K562 (cell line): ENCODE data around the gene KLHL28. TPM values are rescaled to one million over a fixed set of nuclear protein-coding genes. Genes with fewer than 3 reads are reported as not detected.

Experiments used
- ATAC-seq: fragments of 200-7000 bp; cut with Tn5 transposase; 3 replicates; pipeline ENCODE4 v1.9.1; 2020; ENCODE audit warnings: moderate library complexity
- BruUV-seq: library from RNA; stranded (reverse); fragments of 400-500 nt; replicated peaks from 2 replicates; lab custom pipeline; 2021; lab: Mats Ljungman, UMichigan
- CTCF ChIA-PET: fragments of 300-600 bp; formaldehyde crosslinking; extraction: SDS; loops from one replicate; lab custom pipeline; 2021; ENCODE audit warnings: low intra/inter-chr PET ratio; lab: Yijun Ruan, JAX
- POLR2A ChIA-PET: fragments of 300-600, 350-650 bp; sonication (Branson Sonifier 250); formaldehyde crosslinking; extraction: SDS; loops from one replicate; lab custom pipeline; 2021; ENCODE audit warnings: antibody characterized with exemption, inconsistent platforms; lab: Yijun Ruan, JAX
- DNase-seq, 4 experiments: peaks; one replicate each; pipeline versions ENCODE4 v3.0.0 to v3.0.0-alpha.2; 2011 to 2018; ENCODE audit warnings: low spot score in 3 of 4, mixed read lengths in 3 of 4; ENCODE audit errors: extremely low read depth in 1 of 4
- FAIRE-seq: peaks from 2 replicates; lab custom pipeline; 2011; peaks lifted over from hg19 to GRCh38; lab: Jason Lieb, UNC
- H2AFZ ChIP-seq: 2 replicates; pipeline ENCODE4 v1.6.0; 2011; ENCODE audit warnings: low read depth, low read length, control low read depth, inconsistent platforms
- H3K27ac ChIP-seq: fragments of 200-600 bp; 3 replicates; pipeline ENCODE4 v1.8.0; 2011; ENCODE audit warnings: low read depth, mild to moderate bottlenecking, control low read depth, inconsistent platforms, low read length, moderate library complexity, mixed read lengths; ENCODE audit errors: extremely low read depth
- H3K27me3 ChIP-seq, 2 experiments: fragments of 300-600 bp in 1 of 2; 2 replicates in 1 of 2; 3 replicates in 1 of 2; pipeline versions ENCODE4 v1.6.0 to v1.8.0; 2011; ENCODE audit warnings: inconsistent platforms in 2 of 2, low read length in 2 of 2, mild to moderate bottlenecking in 1 of 2, mixed read lengths in 1 of 2, moderate library complexity in 1 of 2; ENCODE audit not compliant: control insufficient read depth in 2 of 2, insufficient read depth in 2 of 2
- H3K36me3 ChIP-seq: fragments of 300-600 bp; 3 replicates; pipeline ENCODE4 v1.8.0; 2011; ENCODE audit warnings: mild to moderate bottlenecking, low read length, inconsistent platforms; ENCODE audit not compliant: control insufficient read depth, insufficient read depth
- H3K4me1 ChIP-seq, 2 experiments: fragments of 200-600 bp in 1 of 2; replicated peaks in 1 of 2; 2 replicates in 1 of 2; 3 replicates in 1 of 2; pipeline versions ENCODE4 v1.5.1 to v1.8.0; 2011; ENCODE audit warnings: inconsistent platforms in 2 of 2, low read length in 2 of 2, mild to moderate bottlenecking in 1 of 2, mixed read lengths in 1 of 2, moderate library complexity in 1 of 2; ENCODE audit not compliant: control insufficient read depth in 2 of 2, insufficient read depth in 2 of 2
- H3K4me2 ChIP-seq: 2 replicates; pipeline ENCODE4 v1.6.1; 2011; ENCODE audit warnings: low read length, control low read depth, inconsistent platforms, mixed read lengths; ENCODE audit not compliant: insufficient read depth
- H3K4me3 ChIP-seq: fragments of 200-600 bp; sonication (generic), shearing (Covaris generic); 2 replicates; pipeline ENCODE4 v1.5.1; 2016; ENCODE audit warnings: control low read depth, inconsistent platforms
- H3K79me2 ChIP-seq: fragments of 200-600 bp; 3 replicates; pipeline ENCODE4 v1.8.0; 2011; ENCODE audit warnings: low read length, inconsistent platforms; ENCODE audit not compliant: control insufficient read depth, insufficient read depth
- H3K9ac ChIP-seq, 2 experiments: 2 replicates each; pipeline versions ENCODE4 v1.6.0 to v1.6.1; 2011; ENCODE audit warnings: low read depth in 2 of 2, low read length in 2 of 2, control low read depth in 1 of 2, inconsistent platforms in 1 of 2, mild to moderate bottlenecking in 1 of 2, mixed read lengths in 1 of 2; ENCODE audit not compliant: insufficient read depth in 1 of 2
- H3K9me1 ChIP-seq: one replicate; pipeline ENCODE4 v1.6.0; 2011; ENCODE audit warnings: inconsistent platforms, mild to moderate bottlenecking, low read length, moderate library complexity; ENCODE audit not compliant: control insufficient read depth, insufficient read depth
- H3K9me3 ChIP-seq: replicated peaks from 2 replicates; pipeline ENCODE4 v1.5.1; 2011; ENCODE audit warnings: low read depth, low read length, inconsistent platforms; ENCODE audit not compliant: control insufficient read depth, insufficient read depth
- H4K20me1 ChIP-seq: replicated peaks from 2 replicates; pipeline ENCODE4 v1.6.1; 2011; ENCODE audit warnings: low read length, inconsistent platforms, mixed read lengths; ENCODE audit not compliant: control insufficient read depth, insufficient read depth
- CREM ChIP-seq: IDR thresholded peaks from 2 replicates; pipeline ENCODE4 v1.6.1; 2014; ENCODE audit warnings: antibody characterized with exemption, low read depth
- EGR1 ChIP-seq: fragments of 450-650 bp; conservative IDR thresholded peaks from 2 replicates; pipeline ENCODE4 v1.6.1; 2017; ENCODE audit warnings: mild to moderate bottlenecking
- FOXK2 ChIP-seq, 2 experiments: fragments of 450-650 bp; IDR thresholded peaks in 1 of 2; conservative IDR thresholded peaks in 1 of 2; 2 replicates each; pipeline ENCODE4 v1.6.1; 2016; ENCODE audit warnings: low read depth in 2 of 2, mild to moderate bottlenecking in 1 of 2
- HDAC1 ChIP-seq, 2 experiments: fragments of 450-650 bp; IDR thresholded peaks; 2 replicates each; pipeline ENCODE4 v1.6.1; 2016 to 2017; ENCODE audit warnings: inconsistent platforms in 1 of 2, mild to moderate bottlenecking in 1 of 2, moderate library complexity in 1 of 2
- HDAC6 ChIP-seq: IDR thresholded peaks from 2 replicates; pipeline ENCODE4 v1.6.1; 2012; ENCODE audit warnings: low read depth, mild to moderate bottlenecking, control low read depth, inconsistent platforms, low read length, moderate library complexity
- HNRNPL ChIP-seq: fragments of 200-400 bp; formaldehyde crosslinking; IDR thresholded peaks from 2 replicates; pipeline ENCODE4 v1.6.1; 2017; ENCODE audit warnings: low read depth, mild to moderate bottlenecking, low read length
- KDM4B ChIP-seq, 2 experiments: fragments of 450-650 bp in 1 of 2; sonication (generic) in 1 of 2; IDR thresholded peaks; 2 replicates each; pipeline ENCODE4 v1.6.1; 2016 to 2017; ENCODE audit warnings: borderline replicate concordance in 2 of 2, antibody characterized with exemption in 1 of 2, low read depth in 1 of 2, mild to moderate bottlenecking in 1 of 2
- MEIS2 ChIP-seq: fragments of 450-650 bp; IDR thresholded peaks from 2 replicates; pipeline ENCODE4 v1.6.1; 2014; ENCODE audit warnings: mild to moderate bottlenecking; ENCODE audit not compliant: partially characterized antibody
- NCOA4 ChIP-seq: fragments of 450-650 bp; IDR thresholded peaks from 2 replicates; pipeline ENCODE4 v1.6.1; 2018; ENCODE audit warnings: mild to moderate bottlenecking; ENCODE audit not compliant: partially characterized antibody
- PCBP1 ChIP-seq: fragments of 200-400 bp; formaldehyde crosslinking; IDR thresholded peaks from 2 replicates; pipeline ENCODE4 v1.6.1; 2018; ENCODE audit warnings: mild to moderate bottlenecking, low read depth, low read length; ENCODE audit not compliant: poor library complexity, severe bottlenecking
- RBFOX2 ChIP-seq: fragments of 200-400 bp; formaldehyde crosslinking; IDR thresholded peaks from 2 replicates; pipeline ENCODE4 v1.6.1; 2017; ENCODE audit warnings: low read depth, mild to moderate bottlenecking, low read length, moderate library complexity
- SAFB ChIP-seq: fragments of 200-400 bp; formaldehyde crosslinking; IDR thresholded peaks from 2 replicates; pipeline ENCODE4 v1.6.1; 2017; ENCODE audit warnings: low read depth, low read length, borderline replicate concordance
- SMARCC2 ChIP-seq: fragments of 450-650 bp; IDR thresholded peaks from 2 replicates; pipeline ENCODE4 v1.6.1; 2017; ENCODE audit warnings: antibody characterized with exemption, moderate library complexity, mild to moderate bottlenecking, low read depth
- ZFX ChIP-seq: sonication (generic); formaldehyde crosslinking; IDR thresholded peaks from 2 replicates; pipeline ENCODE4 v1.8.0; 2022; ENCODE audit warnings: mild to moderate bottlenecking, missing genetic modification reagents, moderate library complexity
- ZNF146 ChIP-seq: IDR thresholded peaks from one replicate; pipeline ENCODE4 v1.6.1; 2018; ENCODE audit warnings: missing compliant biosample characterization; ENCODE audit not compliant: unreplicated experiment
- ZNF253 ChIP-seq: fragments of 250-450 bp; sonication (Bioruptor Pico); conservative IDR thresholded peaks from 2 replicates; pipeline ENCODE4 v1.6.1; 2021; ENCODE audit warnings: mild to moderate bottlenecking
- WGBS: fragments of 100-300 bp; shearing (Covaris generic); methylation state at CpG from one replicate; pipeline ENCODE4 v1.1.6; 2016; ENCODE audit warnings: low coverage, mixed read lengths; ENCODE audit not compliant: insufficient coverage; ENCODE audit errors: missing lambda C conversion rate; 5-methylcytosine and 5-hydroxymethylcytosine counted together
- in situ Hi-C: fragments of 300-500 bp; cut with MboI; formaldehyde crosslinking; loops from 4 replicates; pipeline ENCODE4 v1.15.0; 2018; ENCODE audit warnings: inconsistent platforms, mixed read lengths
- intact Hi-C: fragments of 100-400 bp; cut with micrococcal nuclease; formaldehyde crosslinking; loops from 2 replicates; pipeline ENCODE4 v1.14.2; 2022
- polyA plus RNA-seq, 8 experiments: library from polyadenylated mRNA; depleted of rRNA in 4 of 8; stranded (reverse) in 5 of 8; unstranded in 3 of 8; fragments of >200 nt; fragmentation: Nextera tagmentation in 2 of 8; fragmentation: Illumina TruSeq in 1 of 8; extraction: Ambion mirVana in 2 of 8; extraction: Trizol in 1 of 8; gene quantifications; 2 replicates each; pipeline versions ENCODE4 v1.2.1 to v1.2.3, GENCODE V29; 2011 to 2014; ENCODE audit warnings: inconsistent platforms in 1 of 8, missing spikeins in 1 of 8
- total RNA-seq, 7 experiments: library from RNA; depleted of rRNA in 6 of 7; stranded (reverse); fragments of >200 nt in 6 of 7; fragmentation: Illumina TruSeq in 2 of 7; extraction: Trizol in 2 of 7; gene quantifications; 2 replicates each; pipeline versions ENCODE4 v1.2.1 to v1.2.3, GENCODE V29; 2011 to 2021; ENCODE audit warnings: low replicate concordance in 1 of 7
- TF ChIP-seq, protein P1 (sequence below): fragments of 250-450 bp; sonication (Bioruptor Pico); IDR thresholded peaks from 2 replicates; pipeline ENCODE4 v1.8.0; 2021; ENCODE audit warnings: moderate library complexity, mild to moderate bottlenecking, inconsistent platforms
- TF ChIP-seq, protein P2 (sequence below): fragments of 450-650 bp; IDR thresholded peaks from 2 replicates; pipeline ENCODE4 v1.6.1; 2014; ENCODE audit warnings: low read depth, mild to moderate bottlenecking, moderate library complexity, borderline replicate concordance

KLHL28 gene
- total and polyA plus RNA-seq, 9 of the 15 experiments (the other 6 are each of a cell fraction or from before 2014, with no cell fraction given), result 1.1 to 7.5 (median 4.7) TPM

DNA sequence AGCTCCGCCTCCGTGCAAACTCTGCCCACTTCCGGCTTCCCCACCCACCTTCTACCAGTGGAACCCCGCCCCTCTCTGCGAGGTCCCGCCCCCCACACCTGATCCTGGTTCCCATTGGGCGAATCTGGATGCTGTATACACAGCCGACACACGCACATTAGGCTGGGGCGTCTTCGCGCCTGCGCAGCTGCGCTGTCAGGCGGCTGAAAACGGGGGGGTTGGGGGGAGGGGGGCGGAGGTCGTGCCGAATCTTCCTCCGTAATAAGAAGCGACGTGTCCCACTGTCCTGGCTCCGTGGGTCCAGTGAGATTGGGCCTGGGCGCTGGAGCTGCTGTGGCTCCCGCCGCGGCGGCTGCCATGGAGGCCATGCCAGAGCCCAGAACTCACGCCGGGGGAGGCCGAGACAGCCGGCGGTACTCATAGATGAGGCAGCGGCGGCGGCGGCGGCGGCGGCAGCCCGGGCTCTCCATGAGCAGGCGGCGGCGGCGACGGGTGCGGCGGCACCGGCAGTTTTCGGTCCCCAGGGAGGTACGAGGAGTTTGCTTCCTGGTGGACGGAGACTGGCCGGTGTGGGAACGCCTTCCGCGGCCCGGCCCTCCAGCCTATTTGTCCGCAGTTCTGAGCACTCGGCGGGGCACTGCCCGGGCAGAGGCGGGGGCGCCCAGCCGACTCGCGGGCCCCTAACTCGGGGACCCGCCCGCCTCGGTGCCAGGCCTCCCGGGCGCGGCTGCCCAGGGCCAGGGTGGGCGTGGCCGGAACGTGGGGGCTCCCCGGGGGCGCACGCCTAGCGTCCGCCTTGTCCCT, 64.5 kb downstream of the KLHL28 start:
- H3K9me3 ChIP-seq, result peaks cover 3% of the 10 kb centered on the region; the same call in 1 of the 2 replicates
- in situ Hi-C loops, result no loop called here
- peak overlapping the region; percentile 81 for H3K27ac ChIP-seq
- FAIRE-seq (peak; percentile 95), DNase-seq (peak; percentile 92 to 94 (median 94)), ATAC-seq (peak; percentile 99)
- no peaks in the 10 kb centered on the region for H3K27me3 ChIP-seq
- CTCF ChIA-PET, result no interaction called here
- H3K4me3 ChIP-seq, result peak overlapping the region; percentile 86
- H4K20me1 ChIP-seq, result no peaks in the 10 kb centered on the region
- POLR2A ChIA-PET, result interaction anchor here (0.6 to 1.4 kb wide), 4 partner anchors 11 to 1212 kb away, joined by 3 to 4 read pairs (median 4); no protein-coding TSS in a partner anchor
- H3K36me3 ChIP-seq, result no peaks in the 10 kb centered on the region
- no peaks in the 10 kb centered on the region for H3K79me2 ChIP-seq
- BruUV-seq, result no TSS peak
- intact Hi-C loops, result no loop called here
- H2AFZ ChIP-seq, result peak overlapping the region; percentile 92
- H3K4me2 ChIP-seq, result peak overlapping the region; percentile 81
- peak overlapping the region; percentile 69 to 92; a peak in 3 of 4 replicates for H3K9ac ChIP-seq
- 2% methylated on average over 11 of the region's 81 CpGs for WGBS
- H3K4me1 ChIP-seq, result peaks cover 0 to 5% of the 10 kb centered on the region in 2 experiments; a peak in 2 of 5 replicates
- no peaks in the 10 kb centered on the region for H3K9me1 ChIP-seq
- TF ChIP-seq RBFOX2 (peak; percentile 79), FOXK2 (conservative IDR thresholded peaks at IDR 0.05 in 1 of 2, IDR thresholded peaks at IDR 0.05 in 1 of 2; ENCODE audit: low read depth in 2 of 2) (peak; percentile 86 to 87), ZNF146 (CRISPR knock-in tag) (no peak), NCOA4 (no peak), PCBP1 (peak; percentile 71), HDAC1 (IDR thresholded peaks at IDR 0.05) (peak in 1 of 2 experiments; percentile 26; a peak in 1 of 4 replicates), MEIS2 (peak; percentile 33), SMARCC2 (no peak), HDAC6 (no peak), SAFB (no peak), KDM4B (IDR thresholded peaks at IDR 0.05; ENCODE audit: borderline replicate concordance in 2 of 2, low read depth in 1 of 2) (peak in 1 of 2 experiments; percentile 34; a peak in 1 of 4 replicates), ZNF253 (no peak), EGR1 (0 out of 2 replicates have a peak, but pooled peaks have one; percentile 19), CREM (peak; percentile 60), ZFX (CRISPR knock-in tag) (peak; percentile 70), HNRNPL (peak; percentile 80; the same call in 1 of the 2 replicates)
- TF ChIP-seq, protein P1, sequence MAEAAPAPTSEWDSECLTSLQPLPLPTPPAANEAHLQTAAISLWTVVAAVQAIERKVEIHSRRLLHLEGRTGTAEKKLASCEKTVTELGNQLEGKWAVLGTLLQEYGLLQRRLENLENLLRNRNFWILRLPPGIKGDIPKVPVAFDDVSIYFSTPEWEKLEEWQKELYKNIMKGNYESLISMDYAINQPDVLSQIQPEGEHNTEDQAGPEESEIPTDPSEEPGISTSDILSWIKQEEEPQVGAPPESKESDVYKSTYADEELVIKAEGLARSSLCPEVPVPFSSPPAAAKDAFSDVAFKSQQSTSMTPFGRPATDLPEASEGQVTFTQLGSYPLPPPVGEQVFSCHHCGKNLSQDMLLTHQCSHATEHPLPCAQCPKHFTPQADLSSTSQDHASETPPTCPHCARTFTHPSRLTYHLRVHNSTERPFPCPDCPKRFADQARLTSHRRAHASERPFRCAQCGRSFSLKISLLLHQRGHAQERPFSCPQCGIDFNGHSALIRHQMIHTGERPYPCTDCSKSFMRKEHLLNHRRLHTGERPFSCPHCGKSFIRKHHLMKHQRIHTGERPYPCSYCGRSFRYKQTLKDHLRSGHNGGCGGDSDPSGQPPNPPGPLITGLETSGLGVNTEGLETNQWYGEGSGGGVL, result no peak
- TF ChIP-seq, protein P2, sequence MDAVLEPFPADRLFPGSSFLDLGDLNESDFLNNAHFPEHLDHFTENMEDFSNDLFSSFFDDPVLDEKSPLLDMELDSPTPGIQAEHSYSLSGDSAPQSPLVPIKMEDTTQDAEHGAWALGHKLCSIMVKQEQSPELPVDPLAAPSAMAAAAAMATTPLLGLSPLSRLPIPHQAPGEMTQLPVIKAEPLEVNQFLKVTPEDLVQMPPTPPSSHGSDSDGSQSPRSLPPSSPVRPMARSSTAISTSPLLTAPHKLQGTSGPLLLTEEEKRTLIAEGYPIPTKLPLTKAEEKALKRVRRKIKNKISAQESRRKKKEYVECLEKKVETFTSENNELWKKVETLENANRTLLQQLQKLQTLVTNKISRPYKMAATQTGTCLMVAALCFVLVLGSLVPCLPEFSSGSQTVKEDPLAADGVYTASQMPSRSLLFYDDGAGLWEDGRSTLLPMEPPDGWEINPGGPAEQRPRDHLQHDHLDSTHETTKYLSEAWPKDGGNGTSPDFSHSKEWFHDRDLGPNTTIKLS, result 0 out of 2 replicates have a peak, but pooled peaks have one; percentile 19
